Kidney capillary endothelial cell (primary cell): ENCODE results near the gene EDARADD.
"Not testable (repeated sequence)": the region's sequence is repeated elsewhere in the genome, so short reads cannot be mapped to it uniquely, and the experiment has no call there.

Experiments used
- DNase-seq: peaks from one replicate; pipeline ENCODE4 v3.0.0-alpha.2; 2018; ENCODE audit warnings: low spot score

EDARADD gene

GRCh38 chr1:236393681-236394481 lies at the start of gene EDARADD:
EDARADD (plus strand) TSS chr1:236394286; CDS start chr1:236394445, 159 bp downstream.
- DNase-seq: no peak

DNA sequence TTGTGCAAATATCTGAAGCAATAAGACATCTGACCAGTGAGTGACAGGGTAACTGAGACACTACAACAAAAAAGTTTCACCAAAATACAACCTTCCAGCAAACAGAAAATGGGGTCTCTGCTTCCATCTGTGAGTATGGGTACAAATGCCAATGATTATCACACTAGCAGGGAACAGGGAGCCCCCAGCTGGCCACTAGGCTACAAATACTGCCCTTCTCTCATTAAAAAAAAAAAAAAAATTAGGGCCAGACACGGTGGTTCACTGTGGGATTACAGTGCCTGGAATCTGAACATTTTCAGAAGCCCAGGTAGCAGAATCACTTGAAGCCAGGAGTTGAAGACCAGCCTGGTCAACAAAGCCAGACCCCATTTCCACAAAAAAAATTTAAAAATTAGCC lies 48.4 kb upstream of the EDARADD start:
- no peak for DNase-seq

DNA sequence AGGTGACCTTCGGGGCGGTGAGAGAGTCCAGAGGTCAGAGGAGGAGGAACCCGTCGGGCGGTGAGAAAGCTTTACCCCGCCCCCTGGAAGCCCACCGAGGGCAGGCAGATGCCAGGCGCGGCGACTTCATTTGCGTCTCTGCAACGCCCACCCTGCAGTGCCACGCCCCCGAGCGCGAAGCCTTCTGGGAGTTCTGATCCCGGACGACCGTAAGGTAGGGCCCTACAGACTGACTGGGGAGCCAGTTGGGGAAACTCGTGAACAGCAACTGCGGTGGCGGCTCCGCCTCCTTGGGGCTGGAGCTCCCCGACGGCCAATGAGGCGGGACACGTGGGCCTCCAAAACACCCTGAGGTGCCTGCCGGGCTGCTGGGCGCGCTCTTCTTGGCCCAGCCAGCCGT lies 46.0 kb upstream of the EDARADD start:
- DNase-seq: no peak

DNA sequence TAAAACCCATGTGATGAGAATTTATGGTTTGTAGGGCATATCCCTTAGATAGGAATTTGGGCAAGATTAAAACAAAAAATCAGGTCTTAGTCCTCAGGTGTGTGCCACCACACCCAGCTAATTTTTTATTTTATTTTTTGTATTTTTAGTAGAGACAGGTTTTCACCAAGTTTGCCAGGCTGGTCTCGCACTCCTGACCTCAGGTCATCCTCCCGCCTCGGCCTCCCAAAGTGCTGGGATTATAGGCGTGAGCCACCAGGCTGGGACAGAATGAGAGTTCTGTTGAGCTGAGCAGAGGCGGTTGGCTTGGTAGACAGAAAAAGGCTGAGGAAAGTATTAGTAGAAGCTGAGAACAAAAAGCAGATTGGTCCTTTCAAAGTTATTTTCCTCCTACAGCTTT lies 43.8 kb upstream of the EDARADD start:
- DNase-seq: no peak

DNA sequence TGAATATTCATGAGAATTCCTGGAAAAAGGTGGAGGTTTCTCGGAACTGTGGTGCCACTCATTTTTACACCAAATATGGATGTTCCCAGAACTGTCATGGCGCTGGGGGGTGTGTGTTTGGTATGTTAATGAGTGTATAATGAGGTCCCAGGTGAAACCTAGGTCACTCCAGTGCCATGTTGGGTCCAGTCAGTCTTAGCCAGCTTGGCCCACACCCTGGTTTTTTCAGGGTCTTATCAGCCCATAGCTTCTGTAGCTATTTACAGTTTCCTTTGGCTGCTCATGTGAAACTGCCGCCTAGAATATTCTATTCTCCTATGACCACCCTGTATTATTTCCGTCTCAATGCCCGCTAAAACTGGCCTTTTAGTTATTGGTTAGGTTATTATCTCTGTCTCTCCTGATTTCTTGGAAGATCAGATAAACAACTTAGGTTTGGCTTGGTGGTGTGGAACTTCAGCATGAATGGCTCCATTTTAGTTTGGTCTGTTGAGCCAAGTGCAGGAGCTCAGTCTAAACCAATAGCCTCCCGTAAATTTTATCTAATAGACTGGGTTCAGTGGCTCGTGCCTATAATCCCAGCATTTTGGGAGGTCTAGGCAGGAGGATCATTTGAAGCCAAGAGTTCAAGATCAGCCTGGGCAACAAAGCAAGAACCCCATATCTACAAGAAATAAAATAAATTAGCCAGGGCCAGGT lies 42.1 kb upstream of the EDARADD start:
- no peak for DNase-seq

- not testable (repeated sequence) for DNase-seq
Observed at GRCh38 chr1:236352747-236353146, 41.3 kb upstream of the EDARADD start.

- no peak for DNase-seq
Observed at GRCh38 chr1:236353813-236354212, 40.3 kb upstream of the EDARADD start.

DNA sequence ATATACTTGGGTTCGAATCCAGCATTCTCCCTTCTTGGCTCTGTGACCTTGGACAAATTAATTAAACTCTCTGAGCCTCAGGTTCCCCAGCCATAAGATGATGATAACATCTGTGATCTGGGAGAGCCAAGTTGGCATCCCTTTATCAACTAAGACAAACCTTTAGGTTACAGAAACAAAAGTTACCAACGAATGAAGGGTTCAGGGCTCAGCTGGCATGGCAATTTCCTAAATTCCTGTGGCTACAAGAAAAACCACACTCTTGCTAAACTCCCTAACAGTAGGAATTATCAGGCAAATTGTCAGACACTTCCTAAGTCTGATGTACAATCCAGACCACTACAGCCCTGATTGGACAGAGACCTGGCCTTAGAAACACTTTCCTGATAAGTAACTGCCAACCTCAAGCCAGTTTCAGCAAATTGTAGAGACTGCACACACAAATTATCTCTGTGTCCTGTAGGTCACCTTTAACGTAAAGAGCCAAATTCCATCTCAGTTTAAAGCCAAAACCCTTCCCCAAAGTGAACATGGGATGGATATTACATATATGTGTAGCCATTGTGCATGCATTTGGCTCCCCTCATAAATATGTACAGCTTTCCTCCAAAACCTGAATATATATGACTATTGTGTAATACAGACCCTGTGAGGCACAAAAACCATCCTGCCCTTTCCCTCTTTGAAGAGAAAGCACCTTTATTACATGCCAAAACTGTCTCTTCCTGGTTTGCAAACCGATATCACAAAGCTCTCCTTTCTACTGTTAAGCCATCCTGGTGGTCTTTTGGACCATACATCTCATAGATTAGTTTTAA lies 39.5 kb upstream of the EDARADD start:
- no peak for DNase-seq

DNA sequence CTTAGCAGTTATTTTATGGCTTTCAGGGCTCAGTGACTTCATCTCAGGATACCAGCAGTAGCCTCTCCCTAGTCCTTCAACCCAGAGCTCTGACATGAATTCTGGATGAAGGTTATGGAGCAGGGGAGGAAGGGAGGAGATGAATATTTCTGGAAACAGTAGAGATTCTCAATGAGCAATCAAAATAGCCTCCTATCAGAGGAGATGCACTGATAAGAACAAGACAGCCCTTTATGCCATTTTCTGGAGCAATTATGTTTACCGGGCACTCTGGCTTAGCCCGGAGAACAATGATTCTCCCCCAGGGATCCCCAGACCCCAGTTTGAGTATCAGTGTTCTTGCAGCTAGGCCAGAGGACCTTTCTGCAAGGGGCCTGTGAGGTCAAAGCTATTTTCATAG lies 37.9 kb upstream of the EDARADD start:
- DNase-seq: no peak

DNA sequence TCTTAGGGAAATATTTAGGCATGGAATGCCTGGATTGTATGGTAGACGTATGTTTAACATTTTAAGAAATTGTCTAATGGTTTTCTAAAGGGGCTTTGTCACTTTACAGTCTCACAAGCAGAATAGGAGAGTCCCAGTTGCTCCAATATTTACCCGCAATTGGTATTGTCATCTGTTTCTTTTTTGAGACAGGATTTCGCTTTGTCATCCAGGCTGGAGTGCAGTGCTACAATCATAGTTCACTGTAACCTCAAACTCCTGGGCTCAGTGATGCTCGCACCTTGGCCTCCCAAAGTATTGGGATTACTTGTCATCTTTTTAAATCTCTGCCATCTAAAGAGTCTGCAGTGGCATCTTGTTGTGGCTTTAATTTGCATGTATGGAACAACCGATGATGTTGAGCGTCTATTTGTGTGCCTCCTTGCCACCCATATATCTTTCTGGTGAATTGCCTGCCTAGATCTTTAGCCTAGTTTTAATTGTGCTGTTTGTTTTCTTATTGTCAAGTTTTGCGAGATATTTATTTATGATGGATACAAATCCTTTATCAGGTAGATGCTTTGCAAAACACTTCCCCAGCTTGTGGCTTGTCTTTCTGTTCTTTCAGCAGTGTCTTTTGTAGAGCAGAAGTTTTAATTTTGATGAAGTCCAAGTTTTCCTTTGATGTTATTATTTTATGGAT lies 32.0 kb upstream of the EDARADD start:
- DNase-seq: no peak

- DNase-seq: no peak
Observed at GRCh38 chr1:236363237-236363636, 30.8 kb upstream of the EDARADD start.

GRCh38 chr1:236365999-236366570 lies 28.0 kb upstream of the EDARADD start:
- DNase-seq: no peak

DNA sequence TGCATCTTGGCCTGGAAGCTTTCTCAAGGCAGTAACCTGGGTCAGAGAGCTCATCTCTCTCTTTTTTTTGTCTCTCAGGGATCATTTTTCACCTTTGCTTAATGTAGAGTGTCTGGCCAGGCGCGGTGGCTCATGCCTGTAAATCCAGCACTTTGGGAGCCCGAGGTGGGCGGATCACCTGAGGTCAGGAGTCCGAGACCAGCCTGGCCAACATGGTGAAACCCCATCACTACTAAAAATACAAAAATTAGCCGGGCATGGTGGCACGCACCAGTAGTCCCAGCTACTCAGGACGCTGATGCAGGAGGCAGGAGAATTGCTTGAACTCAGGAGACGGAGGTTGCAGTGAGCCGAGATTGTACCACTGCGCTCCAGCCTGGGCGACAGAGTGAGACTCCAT lies 27.4 kb upstream of the EDARADD start:
- DNase-seq: not testable (repeated sequence)

DNA sequence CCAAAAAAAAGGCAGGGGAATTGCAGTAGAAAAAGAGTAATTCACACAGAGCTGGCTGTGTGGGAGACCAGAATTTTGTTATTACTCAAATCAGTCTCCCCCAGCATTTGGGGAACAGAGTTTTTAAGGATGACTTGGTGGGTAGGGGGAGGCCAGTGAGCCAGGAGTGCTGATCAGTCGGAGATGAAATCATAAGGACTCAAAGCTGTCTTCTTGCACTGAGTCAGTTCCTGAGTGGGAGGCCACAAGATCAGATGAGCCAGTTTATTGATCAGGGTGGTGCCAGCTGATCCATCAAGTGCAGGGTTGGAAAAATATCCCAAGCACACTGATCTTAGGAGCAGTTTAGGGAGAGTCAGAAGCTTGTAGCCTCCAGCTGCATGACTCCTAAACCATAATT lies 23.7 kb upstream of the EDARADD start:
- DNase-seq: no peak

- DNase-seq: no peak
Observed at GRCh38 chr1:236371083-236371482, 23.0 kb upstream of the EDARADD start.

DNA sequence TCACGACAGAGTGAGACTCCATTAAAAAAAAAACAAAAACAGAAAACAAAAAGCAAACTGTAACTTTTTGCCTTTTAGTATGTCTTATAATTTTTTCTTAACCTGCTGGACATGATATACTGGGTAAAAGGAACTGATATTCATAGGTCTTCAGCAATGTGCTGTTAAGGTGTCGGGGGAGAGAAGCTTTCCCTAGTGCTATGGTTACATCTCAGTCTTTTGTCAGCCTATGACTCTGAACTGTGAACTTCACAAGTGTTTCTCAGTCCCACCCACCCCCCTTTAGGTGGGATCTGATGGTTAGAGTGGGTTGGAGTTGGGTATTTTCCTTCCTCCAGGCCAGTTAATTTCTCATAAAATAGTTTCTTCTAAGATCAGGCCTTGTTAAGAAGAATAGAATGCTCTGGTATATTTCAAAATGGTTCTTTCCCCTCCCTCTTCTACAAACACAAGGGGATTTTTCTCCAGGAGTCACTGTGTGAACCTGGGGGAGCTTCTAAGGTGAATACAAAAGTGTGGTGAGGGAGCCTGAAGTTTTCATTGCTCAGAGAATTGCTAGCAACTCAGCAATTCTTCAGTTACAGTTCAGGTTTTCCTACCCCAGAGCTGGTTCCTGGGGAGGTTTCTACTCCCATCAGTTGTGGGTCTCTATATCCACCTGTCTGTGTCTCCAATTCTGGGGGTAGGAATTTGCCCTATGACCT lies 16.1 kb upstream of the EDARADD start:
- DNase-seq: no peak

DNA sequence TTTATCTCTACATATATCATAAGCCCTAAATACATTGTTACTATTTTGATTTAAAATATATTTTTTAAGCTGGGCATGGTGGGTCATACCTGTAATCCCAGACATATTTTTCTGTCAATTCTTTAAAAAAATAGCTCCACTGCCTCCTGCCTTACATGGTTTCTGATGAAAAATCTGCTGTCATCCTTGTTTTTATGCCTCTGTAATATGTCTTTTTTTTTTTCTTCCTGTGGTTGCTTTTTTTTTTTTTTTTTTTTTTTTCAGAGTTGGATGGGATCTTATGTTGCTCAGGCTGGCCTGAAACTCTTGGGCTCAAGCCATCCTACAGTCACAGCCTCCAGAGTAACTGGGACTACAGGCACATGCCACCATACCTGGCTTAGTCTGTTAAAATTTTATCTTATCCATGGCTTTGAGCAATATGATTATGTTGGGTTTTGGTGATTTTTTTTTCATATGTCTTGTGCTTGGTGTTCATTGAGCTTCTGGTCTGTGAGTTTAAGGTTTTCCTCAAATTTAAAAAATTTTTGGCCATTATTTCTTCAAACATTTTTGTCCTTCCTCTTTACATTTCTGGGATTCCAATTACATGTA lies 12.4 kb upstream of the EDARADD start:
- no peak for DNase-seq

- DNase-seq: no peak
Observed at GRCh38 chr1:236388332-236388731, 5.8 kb upstream of the EDARADD start.

- no peak for DNase-seq
Observed at GRCh38 chr1:236389253-236389652, 4.8 kb upstream of the EDARADD start.

DNA sequence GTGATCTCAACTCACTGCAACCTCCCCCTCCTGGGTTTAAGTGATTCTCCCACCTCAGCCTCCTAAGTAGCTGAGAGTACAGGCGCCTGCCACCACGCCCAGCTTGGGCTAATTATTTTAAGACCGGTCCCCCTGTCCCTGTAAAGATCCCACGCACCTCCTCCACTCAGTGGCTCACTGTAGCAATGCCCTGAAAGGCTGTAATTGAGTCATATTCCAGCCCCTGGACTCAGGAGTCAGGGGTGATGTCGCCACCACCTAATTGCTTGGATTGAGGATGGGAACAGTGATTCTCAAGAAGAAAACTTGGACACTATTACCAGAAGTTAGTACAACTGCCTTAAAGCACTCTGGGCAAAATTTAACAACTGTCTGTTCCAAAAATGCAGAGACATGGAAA lies 3.1 kb upstream of the EDARADD start:
- DNase-seq: no peak

GRCh38 chr1:236392182-236392581 lies 1.9 kb upstream of the EDARADD start:
- DNase-seq: no peak
